ENCODE measurements around the gene CEP44.
"Not testable (repeated sequence)": the region's sequence is repeated elsewhere in the genome, so short reads cannot be mapped to it uniquely, and the experiment has no call there.

CEP44 gene

GRCh38 chr4:174283507-174284471 lies at the start of gene CEP44, which contains the start of gene FBXO8:
TSS of gene CEP44 (plus strand) at chr4:174283911. CDS start at chr4:174299122, 15,211 bp downstream.
TSS of gene FBXO8 (minus strand) at chr4:174283667. CDS start at chr4:174263092, 20,575 bp downstream.
- DNase-seq = peak; percentile 76 to 82

- DNase-seq = no peak
Observed at GRCh38 chr4:174236359-174236758, 47.4 kb upstream of the CEP44 start.

GRCh38 chr4:174241162-174241561 lies 42.5 kb upstream of the CEP44 start:
- DNase-seq = no peak

- no peak for DNase-seq
Observed at GRCh38 chr4:174244441-174244840, 39.3 kb upstream of the CEP44 start.

- no peak for DNase-seq
Observed at GRCh38 chr4:174245714-174246113, 38.0 kb upstream of the CEP44 start.

- no peak for DNase-seq
Observed at GRCh38 chr4:174248407-174248806, 35.3 kb upstream of the CEP44 start.

GRCh38 chr4:174252412-174252811 lies 31.3 kb upstream of the CEP44 start:
- no peak for DNase-seq

- no peak for DNase-seq
Observed at GRCh38 chr4:174254613-174255012, 29.1 kb upstream of the CEP44 start.

GRCh38 chr4:174255374-174255773 lies 28.3 kb upstream of the CEP44 start:
- no peak for DNase-seq

- no peak for DNase-seq
Observed at GRCh38 chr4:174255786-174256185, 27.9 kb upstream of the CEP44 start.

- no peak for DNase-seq
Observed at GRCh38 chr4:174256277-174256713, 27.4 kb upstream of the CEP44 start.

GRCh38 chr4:174259580-174259979 lies 24.1 kb upstream of the CEP44 start:
- no peak for DNase-seq

- DNase-seq = no peak
Observed at GRCh38 chr4:174260099-174260498, 23.6 kb upstream of the CEP44 start.

- not testable (repeated sequence) for DNase-seq
Observed at GRCh38 chr4:174261432-174261831, 22.3 kb upstream of the CEP44 start.

- no peak for DNase-seq
Observed at GRCh38 chr4:174262624-174263444, 20.9 kb upstream of the CEP44 start.

GRCh38 chr4:174263445-174263736 lies 20.3 kb upstream of the CEP44 start:
- DNase-seq = no peak

GRCh38 chr4:174265916-174266315 lies 17.8 kb upstream of the CEP44 start:
- no peak for DNase-seq

GRCh38 chr4:174266416-174266815 lies 17.3 kb upstream of the CEP44 start:
- no peak for DNase-seq

- no peak for DNase-seq
Observed at GRCh38 chr4:174273930-174274329, 9.8 kb upstream of the CEP44 start.

- no peak for DNase-seq
Observed at GRCh38 chr4:174274436-174274835, 9.3 kb upstream of the CEP44 start.

- no peak for DNase-seq
Observed at GRCh38 chr4:174275101-174275500, 8.6 kb upstream of the CEP44 start.

- no peak for DNase-seq
Observed at GRCh38 chr4:174277433-174277832, 6.3 kb upstream of the CEP44 start.

- no peak for DNase-seq
Observed at GRCh38 chr4:174278467-174278866, 5.2 kb upstream of the CEP44 start.

Measured in CD4-positive, alpha-beta T cell treated with Interleukin-4 for 1 hour (primary cell).